NOMO-1 (cell line): ENCODE results near the gene TRIP6.

Source experiments
- DNase-seq, 2 experiments: peaks; one replicate each; lab custom pipeline; 2025; ENCODE audit not compliant: unreplicated experiment in 2 of 2; lab: John Stamatoyannopoulos, UW

Gene TRIP6

GRCh38 chr7:100867040-100867775, at the start of gene TRIP6:
Gene TRIP6, plus strand, starts transcription at chr7:100867387. Its CDS starts 111 bp downstream, at chr7:100867498.
- DNase-seq, result no peak

GRCh38 chr7:100818366-100818765, 48.8 kb upstream of the TRIP6 start:
- DNase-seq, result no peak

- no peak for DNase-seq
These were observed 48.4 kb upstream of the TRIP6 start for GRCh38 chr7:100818825-100819224.

GRCh38 chr7:100819586-100819985, 47.6 kb upstream of the TRIP6 start:
- no peak for DNase-seq

- DNase-seq, result no peak
These were observed 44.7 kb upstream of the TRIP6 start for GRCh38 chr7:100822236-100823139.

- no peak for DNase-seq
These were observed 44.1 kb upstream of the TRIP6 start for GRCh38 chr7:100823140-100823525.

- no peak for DNase-seq
These were observed 43.7 kb upstream of the TRIP6 start for GRCh38 chr7:100823534-100823933.

- DNase-seq, result no peak
These were observed 42.5 kb upstream of the TRIP6 start for GRCh38 chr7:100824499-100825214.

- DNase-seq, result no peak
These were observed 41.9 kb upstream of the TRIP6 start for GRCh38 chr7:100825215-100825671.

GRCh38 chr7:100825751-100826513, 41.3 kb upstream of the TRIP6 start:
- peak; percentile 42 to 44 for DNase-seq

- DNase-seq, result no peak
These were observed 40.5 kb upstream of the TRIP6 start for GRCh38 chr7:100826514-100827329.

- DNase-seq, result peak; percentile 35 to 58
These were observed 39.6 kb upstream of the TRIP6 start, which contains the start of gene EPHB4 for GRCh38 chr7:100827330-100828226. Gene EPHB4, minus strand, starts transcription at chr7:100827523. Its CDS starts 493 bp downstream, at chr7:100827030.

- DNase-seq, result no peak
These were observed 38.0 kb upstream of the TRIP6 start for GRCh38 chr7:100829150-100829716.

GRCh38 chr7:100830396-100830795, 36.8 kb upstream of the TRIP6 start:
- no peak for DNase-seq

- DNase-seq, result no peak
These were observed 34.9 kb upstream of the TRIP6 start for GRCh38 chr7:100832281-100832633.

- no peak for DNase-seq
These were observed 31.0 kb upstream of the TRIP6 start for GRCh38 chr7:100835903-100836811.

- no peak for DNase-seq
These were observed 30.4 kb upstream of the TRIP6 start for GRCh38 chr7:100836812-100837098.
